ENCODE data around the gene SYN1.
"Not testable (repeated sequence)": the region's sequence is repeated elsewhere in the genome, so short reads cannot be mapped to it uniquely, and the experiment has no call there.

Gene SYN1

DNA sequence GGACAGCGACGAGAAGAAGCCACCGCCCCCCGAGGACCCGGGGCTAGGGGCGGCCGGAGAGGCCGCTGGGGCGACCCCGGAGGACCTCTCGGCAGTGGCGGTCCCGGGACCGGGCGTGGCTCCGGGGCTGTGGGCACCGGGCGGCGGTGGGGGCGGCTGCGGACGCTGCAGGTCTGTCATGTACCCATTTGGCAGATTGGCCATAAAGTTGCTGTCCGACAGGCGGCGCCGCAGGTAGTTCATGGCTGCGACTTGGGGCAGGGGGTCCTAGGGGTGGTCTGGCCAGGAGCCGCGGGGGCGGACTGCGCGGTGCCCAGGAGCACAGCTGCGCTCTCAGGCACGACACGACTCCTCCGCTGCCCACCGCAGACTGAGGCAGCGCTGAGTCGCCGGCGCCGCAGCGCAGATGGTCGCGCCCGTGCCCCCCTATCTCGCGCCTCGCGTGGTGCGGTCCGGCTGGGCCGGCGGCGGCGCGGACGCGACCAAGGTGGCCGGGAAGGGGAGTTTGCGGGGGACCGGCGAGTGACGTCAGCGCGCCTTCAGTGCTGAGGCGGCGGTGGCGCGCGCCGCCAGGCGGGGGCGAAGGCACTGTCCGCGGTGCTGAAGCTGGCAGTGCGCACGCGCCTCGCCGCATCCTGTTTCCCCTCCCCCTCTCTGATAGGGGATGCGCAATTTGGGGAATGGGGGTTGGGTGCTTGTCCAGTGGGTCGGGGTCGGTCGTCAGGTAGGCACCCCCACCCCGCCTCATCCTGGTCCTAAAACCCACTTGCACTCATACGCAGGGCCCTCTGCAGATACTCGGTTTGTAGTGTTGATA lies at the start of gene SYN1:
Gene SYN1 (minus strand): TSS at position 372 of the 817 bp plus-strand sequence. CDS start 129 bp downstream, at position 243.
- peak; percentile 71 for DNase-seq (ENCODE audit: low read depth)

DNA sequence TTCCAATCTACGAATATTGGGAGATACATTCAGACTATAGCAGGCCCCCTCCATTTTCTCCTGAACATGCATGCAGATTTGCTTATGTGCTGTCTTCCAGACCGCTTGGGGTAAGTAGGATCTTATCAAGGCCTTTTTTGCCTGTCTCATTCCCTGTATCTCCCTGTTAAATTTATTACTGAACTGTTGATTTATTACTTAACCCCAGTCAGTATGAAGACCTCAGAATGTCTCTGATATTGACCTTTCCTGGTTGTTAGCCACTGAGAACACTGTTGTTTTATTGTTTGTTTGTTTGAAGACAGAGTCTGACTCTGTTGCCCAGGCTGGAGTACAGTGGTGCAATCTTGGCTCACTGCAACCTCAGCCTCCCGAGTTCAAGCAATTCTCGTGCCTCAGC lies 46.1 kb upstream of the SYN1 start:
- not testable (repeated sequence) for DNase-seq (ENCODE audit: low read depth)

DNA sequence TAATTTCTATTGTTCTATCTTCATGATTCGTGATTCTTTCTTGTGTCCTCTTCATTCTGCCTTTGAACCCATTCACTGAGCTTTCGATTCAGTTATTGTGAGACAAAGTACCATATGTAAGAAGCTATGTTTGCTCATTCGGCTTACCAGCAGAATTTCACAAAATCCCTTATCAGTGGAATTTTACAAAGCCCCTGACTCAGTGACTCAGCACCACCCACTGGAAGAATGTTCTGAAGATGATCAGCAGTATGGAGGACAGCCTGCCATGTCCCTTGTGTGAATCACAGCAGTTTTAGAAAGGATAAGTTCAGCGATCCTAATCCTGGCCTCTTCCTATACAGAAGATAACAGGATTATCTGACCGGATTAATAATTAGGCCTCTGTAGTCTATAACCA lies 45.1 kb upstream of the SYN1 start:
- no peak for DNase-seq (ENCODE audit: low read depth)

DNA sequence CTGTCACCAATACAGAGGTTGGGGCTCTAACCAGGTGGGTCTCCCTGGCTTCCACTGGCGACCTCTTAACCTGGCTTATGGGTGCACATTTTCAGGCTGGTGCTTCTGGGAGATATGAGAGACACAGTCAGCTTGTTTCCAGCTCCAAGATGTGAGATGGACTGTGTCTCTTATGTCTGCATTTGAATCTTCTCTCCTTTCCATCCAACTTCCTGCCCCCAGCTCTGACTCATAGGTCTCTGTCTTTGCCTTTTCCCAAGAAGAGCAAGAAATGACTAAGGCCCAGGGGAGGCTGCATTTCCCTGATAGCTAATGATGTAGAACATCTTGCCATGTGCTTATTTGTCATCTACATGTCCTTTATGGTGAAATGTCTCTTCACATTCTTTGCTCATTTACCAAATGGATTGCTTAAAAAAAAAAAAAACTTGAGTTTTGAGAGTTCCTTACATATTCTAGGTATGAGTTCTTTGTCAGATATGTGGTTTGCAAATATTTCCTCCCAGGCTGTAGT lies 42.5 kb upstream of the SYN1 start:
- no peak for DNase-seq (ENCODE audit: low read depth)

DNA sequence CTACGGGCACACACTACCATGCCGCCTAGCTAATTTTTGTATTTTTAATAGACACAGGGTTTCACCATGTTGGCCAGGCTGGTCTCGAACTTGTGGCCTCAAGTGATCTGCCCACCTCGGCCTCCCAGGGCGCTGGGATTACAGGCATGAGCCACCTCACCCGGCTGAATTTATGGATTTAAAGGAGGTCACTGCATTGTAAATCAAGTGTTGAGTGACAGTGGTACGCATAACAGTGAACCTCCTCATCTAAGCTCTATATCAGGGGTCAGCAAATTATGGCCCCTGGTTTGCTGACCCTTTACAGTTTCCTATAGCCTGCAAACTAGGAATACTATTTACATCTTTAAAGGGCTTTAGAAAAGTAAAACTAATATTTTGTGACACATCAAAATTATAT lies 41.9 kb upstream of the SYN1 start:
- no peak for DNase-seq (ENCODE audit: low read depth)

DNA sequence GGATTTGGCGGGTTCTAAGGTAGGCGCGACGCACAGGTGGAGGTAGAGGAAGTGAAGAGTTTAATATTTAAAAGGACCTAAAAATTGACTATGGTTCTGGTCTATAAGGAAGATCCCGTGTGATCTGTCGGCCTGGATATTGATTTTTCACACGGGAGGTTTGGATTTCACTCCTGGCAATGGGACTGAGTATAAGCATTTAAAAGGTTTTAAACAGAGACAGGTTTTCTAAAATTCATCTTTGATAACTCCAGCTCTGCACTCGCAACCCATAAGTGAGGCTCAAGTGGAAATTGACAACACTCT lies 39.7 kb upstream of the SYN1 start:
- DNase-seq (ENCODE audit: low read depth), result no peak

DNA sequence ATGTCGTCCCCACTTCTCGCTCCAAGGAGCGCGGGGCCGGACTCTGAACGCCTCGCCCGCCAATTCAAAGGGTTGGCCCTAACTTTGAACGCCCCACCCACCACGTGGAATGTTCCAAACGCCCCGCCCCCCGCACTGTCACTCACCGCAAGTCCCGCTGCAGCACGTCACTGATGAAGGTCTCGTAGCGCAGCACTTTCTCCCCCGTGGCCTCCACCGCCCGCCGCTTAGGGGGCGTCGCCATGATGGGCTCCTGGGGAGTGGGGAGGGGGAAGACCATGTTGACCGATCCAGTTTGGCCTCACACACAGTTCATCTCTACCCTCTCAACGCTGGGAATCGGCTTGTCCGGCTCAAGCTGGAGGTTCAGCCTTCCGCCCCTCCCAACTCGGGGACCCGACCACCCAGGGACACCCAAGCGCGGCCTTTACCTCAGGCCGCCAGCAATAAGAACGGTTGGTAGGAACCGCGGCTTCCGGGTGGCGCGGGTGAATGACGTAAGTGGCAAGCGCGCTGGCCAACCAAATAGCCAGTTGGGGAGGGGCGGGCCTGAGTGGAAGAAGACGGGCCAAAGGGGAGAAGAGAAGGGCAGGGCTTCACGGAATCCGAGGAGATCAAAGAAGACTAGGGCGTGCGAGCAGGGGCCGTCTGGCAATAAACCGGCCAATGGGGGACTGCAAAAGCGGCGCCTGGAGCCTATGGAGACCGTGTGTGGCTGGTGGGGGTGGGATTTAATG lies 39.2 kb upstream of the SYN1 start, which contains the start of gene UXT:
Gene UXT (minus strand): TSS at position 497 of the 737 bp plus-strand sequence. CDS start 253 bp downstream, at position 244.
- peak; percentile 81 for DNase-seq (ENCODE audit: low read depth)

DNA sequence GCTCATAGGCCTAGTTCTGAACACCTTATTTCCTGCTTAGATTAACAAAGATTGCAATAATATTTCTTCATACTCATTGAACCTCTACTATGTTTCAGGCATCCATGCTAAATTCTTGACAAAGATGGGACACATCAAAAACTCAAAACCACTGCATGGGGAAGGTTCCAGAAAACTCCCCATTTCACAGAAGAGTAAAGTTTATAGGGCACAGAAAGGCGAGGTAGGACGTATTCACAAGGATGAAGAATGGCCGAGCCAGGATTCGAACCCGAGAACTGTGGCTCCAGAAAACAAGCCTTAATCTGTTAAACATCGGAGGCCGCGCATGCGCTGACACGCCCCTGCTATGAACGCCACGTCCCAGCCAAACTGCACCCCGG lies 38.6 kb upstream of the SYN1 start:
- no peak for DNase-seq (ENCODE audit: low read depth)

DNA sequence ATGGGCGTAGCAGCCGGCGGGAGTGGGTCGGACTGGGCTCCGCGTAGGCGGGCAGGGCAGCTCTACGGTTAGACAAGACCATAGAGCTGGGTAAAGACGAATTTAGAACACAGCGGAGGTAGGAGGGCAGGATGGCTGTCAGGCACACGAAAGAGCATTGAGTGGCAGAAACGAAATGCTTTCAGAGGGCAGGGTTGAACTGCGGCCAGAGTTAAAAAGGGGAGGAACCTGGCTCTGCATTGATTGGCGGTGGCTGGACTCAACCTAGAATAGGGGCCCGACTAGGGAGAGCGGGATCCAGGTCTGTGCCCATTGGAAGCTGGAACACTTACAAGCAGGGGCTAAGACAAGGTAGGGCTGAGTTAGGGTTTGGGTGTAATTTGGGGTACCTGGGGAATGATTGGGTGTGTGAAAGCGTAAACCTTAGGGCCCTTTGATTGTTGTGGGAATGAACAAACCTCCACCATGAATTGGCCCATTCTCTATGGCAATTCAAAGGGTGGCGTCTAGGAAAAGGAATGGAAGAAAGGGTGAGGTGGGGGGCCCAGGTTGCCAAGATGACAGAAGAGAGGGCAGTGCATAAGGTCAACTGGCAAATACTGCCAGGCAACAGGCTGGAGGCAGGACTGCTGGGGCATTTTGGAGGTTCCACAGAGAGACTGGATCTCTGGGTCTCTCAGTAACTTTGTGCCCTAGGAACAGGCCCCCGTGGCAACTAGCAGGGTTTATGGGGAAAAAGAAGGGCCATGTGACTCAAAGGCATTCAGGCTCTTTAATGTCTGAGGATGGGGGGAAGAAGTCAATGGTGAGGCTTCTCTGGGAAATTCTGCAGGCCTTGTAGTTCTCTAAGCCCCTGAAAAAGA lies 31.6 kb upstream of the SYN1 start:
- DNase-seq (ENCODE audit: low read depth), result no peak

DNA sequence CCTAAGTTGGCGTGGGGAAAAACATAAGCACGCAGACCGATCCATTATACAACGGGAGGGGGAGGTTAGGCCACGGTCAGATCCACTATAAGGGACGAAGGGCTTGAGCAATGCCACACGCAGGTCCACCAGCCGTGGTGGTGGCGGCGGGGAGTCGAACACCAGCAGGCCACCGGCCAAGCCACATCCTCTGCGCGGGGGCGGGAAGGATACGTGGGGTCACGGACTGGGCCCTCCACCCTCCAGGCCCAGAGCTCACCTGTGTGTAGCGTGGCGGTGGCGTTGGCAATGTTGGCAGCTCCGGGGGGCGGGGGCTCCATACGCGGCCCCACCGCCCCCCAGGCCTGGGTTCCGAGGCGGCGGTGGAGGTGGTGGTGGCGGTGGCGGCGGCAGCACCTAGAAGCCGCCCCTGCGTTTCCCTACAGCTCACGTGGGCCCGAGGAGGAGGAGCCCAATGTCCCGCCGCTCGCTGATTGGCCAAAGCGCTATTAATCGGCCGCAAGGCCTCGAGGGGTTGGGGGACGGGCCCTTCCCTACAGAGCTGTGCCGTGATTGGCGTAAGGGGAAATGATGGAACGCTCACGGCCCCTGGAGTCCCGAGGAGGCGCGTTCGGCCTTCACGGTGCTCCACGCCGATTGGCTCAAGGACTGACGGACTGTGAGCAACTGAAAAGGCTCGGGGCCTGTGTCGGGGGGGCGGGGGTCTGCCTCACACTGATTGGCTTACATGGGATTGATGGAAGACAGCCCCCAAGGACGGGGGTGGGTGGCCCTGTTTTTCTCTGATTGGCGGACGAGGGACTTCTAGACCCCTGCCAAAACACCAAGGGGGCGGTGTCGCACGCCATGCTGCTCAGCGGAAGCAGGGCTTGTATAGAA lies 30.7 kb upstream of the SYN1 start, which contains the start of gene ELK1:
Gene ELK1 (minus strand): TSS at position 400 of the 879 bp plus-strand sequence. CDS start 9,122 bp downstream, outside the sequence.
- DNase-seq (ENCODE audit: low read depth), result peak; percentile 77

DNA sequence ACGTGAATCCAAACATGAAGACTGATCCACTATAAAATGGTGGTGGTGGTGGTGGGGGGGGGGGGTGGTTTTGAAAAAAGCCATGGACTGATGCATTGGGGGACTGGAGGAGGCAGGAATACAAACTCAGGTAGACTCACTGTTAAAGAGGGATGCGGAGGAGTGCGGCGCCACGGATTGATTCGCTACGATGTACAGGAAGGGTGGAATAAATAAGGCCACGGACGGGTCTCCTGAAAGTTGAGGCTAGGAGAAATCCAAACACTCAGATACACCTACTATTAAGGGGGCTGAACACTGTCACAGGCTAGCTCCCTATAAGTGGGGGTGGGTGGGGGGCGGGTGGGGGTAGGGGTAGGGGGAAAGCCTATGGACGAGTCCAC lies 30.1 kb upstream of the SYN1 start:
- no peak for DNase-seq (ENCODE audit: low read depth)

DNA sequence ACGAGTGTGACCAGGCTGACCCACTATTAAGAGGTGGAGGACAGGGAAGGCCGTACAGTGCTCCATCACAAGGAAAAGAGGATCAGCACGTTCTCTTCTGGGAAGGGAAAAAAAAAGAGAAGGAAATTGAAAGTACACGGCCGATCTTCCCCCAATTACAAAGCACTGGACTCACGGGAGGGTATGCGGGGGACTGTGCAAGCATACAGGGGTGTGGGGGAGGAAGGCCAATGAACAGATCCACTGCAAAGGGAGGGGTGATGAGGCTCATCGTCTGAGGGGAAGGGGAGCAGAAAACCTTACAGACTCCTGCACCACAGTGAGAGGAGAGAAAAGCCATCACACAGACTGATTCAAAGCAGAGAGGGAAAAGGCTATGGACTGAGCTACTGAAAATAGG lies 29.6 kb upstream of the SYN1 start:
- DNase-seq (ENCODE audit: low read depth), result no peak

DNA sequence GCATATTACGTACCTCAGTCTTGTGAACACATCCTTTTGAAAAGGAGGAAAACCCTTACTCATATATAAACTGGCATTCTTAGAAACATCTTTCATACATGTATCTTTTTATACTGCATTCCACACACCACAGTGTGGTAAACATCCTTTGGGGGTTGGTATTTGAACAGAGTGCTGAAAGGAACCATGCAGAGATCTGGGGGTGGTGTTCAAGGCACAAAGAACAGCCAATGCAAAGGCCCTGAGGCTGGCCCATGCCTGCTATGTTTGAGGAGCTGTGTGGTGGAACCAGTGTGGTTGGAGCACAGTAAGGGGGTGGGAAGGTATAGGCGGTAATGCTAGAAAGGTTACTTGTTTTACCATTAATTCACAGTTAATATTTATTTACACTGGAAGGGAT lies 28.7 kb upstream of the SYN1 start:
- DNase-seq (ENCODE audit: low read depth), result no peak

DNA sequence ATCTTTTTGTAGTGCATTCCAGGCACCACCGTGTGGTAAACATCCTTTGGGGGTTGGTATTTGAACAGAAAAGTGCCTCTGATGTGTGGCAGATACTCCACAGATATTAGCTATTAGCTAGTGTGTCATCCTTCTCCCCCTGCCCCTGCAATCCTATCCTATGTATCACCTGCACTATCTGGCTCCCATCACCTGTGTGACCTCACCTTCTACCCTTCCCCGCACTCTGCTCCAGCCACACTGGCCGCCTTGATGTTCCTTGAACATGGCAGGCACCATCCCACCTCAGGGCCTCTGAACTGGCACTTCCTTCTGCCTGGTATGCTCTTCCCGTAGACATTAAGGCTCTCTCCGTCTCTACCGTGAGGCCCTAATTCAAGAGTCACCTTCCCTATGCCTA lies 27.0 kb upstream of the SYN1 start:
- no peak for DNase-seq (ENCODE audit: low read depth)

DNA sequence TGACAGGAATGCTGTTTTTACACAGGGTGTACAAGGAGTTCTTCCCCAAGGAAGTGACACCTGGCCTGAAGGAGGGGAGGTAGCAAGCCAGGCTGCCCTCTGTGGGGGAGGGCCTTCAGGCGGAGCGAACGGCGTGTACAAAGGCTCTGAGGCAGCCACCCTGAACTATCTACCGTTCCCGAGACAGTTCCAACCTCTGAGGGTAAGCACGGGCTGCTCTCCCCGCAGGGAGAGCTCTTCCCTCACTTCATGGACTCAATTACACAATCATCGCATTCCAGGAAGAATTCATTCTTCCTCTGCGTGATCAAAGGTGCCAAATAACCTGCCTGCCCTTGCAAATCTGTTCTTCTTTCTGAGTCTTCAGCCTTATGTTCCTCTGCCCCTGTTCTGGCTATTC lies 25.9 kb upstream of the SYN1 start:
- DNase-seq (ENCODE audit: low read depth), result no peak

DNA sequence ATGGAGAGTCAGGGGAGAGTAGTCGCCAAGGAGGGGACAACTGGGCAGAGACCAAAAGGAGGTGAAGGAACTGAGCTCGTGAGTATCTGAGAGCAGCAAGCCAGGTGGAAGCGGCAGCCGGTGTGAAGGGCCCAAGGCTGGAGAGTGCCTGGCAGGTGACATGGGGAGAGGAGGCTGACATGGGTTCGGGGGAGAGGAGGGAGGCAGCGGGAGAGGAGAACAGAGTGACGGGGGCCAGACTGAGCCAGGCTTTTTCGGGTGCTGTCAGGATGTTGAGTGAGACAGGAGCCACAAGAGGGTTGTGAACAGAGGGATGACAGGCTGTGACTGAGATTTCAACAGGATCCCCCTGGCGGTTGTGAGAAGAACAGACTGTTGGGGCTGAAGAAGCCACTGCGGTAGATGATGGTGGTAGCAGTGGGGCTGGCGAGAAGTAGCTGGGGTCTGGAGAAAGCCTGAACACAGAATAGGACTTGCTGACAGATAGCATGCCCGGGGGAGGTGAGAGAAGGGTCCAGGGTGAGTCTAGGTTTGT lies 25.0 kb upstream of the SYN1 start:
- DNase-seq (ENCODE audit: low read depth), result no peak

DNA sequence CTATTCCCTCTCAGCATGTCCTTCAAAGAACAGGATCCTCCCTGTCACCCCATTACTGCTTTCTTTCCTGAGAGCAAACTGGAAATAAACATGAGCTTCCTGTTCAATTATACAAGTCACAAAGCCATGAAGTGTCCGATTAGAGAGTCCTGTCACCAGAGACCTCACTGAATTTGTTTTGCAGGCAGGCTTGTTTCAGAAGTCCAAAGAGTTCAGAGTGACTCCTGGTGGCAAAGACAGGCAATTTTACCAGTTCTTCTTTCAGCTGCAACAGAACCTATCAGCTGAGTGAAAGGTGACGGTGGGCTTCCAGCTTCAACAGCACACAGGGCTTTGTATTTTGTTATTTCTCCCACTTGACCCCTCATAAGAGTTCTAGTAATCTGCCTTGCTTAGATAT lies 24.3 kb upstream of the SYN1 start:
- no peak for DNase-seq (ENCODE audit: low read depth)

DNA sequence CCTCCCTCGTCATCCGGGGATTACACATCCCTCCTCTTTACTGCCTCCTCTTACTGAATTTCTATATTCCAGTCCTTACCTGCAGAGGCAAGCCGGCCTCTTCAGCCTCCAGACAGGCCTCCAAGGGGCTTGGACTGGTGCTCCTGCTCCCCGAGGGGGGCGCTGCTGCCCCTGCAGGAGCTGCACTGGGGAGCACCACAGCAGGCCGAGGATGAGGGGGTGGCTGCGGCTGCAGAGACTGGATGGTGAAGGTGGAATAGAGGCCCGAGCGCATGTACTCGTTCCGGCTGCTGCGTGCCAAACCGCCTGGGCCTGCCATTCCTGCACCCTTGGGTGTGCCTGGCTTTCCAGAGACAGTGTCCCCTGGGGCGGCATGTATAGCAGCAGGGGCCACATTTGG lies 19.2 kb upstream of the SYN1 start:
- no peak for DNase-seq (ENCODE audit: low read depth)

DNA sequence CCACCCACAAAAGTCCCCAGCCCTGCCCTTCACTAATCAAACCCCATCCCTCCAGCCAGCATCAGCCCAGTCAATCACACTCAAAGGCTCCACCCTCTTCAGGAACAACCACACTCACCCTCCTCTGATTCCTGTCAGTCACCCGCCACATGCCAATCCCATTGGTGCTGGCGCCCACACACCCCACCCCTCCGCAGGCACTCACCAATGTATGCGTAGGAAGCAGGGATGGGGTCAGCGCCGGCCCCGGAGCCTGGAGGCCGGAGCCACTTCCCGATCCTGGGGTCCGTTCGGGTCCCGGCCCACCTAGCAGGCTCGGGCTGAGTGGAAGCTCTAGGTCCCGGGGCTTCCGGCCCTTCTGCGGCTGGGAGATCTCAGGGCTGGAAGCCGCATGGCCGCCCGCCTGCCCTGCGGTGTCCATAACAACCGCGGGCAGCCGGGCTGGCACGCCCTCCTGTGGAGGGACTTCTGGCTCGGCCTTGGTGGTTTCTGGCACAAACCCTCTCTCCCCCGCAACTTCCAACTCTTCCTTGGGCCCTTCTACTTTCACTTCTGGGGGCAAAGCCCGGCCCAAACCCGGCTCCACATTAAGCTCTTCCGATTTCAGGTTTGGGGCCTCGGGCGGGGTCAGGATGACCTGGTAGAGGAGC lies 18.0 kb upstream of the SYN1 start:
- no peak for DNase-seq (ENCODE audit: low read depth)

DNA sequence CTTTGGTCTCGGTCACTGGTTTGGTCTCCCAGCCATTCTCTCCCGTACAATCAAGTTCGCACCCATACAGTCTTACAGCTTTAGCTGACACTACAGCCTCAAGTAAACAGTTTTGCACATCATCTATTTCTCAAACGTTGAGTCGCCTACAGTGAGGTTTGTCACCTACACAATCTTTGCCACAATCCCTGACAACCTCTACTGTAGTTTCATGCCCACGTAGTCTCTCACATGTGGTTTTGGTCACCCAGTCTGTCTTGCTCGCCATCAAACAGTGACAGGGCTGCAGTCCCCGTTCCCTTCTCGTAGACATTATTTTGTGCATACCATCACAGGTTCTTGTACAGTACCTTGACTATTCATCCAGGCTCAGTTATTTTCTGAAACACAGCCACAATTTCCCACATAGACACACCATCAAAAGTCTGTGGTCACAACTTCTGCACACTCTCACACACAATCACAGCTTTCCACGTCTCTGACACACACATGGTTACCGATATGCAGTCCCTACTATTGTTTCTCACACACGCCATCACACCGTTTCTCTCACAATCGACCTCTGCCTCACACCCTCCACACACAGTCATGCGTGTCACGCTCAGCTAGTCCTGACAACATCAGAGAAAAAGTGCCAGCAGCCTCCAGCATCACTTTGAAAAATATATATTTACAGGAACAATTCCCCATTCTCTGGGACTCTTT lies 15.4 kb upstream of the SYN1 start:
- DNase-seq (ENCODE audit: low read depth), result no peak
